ENCODE data around the gene ZNF764.

- TF ChIP-seq, protein P1, sequence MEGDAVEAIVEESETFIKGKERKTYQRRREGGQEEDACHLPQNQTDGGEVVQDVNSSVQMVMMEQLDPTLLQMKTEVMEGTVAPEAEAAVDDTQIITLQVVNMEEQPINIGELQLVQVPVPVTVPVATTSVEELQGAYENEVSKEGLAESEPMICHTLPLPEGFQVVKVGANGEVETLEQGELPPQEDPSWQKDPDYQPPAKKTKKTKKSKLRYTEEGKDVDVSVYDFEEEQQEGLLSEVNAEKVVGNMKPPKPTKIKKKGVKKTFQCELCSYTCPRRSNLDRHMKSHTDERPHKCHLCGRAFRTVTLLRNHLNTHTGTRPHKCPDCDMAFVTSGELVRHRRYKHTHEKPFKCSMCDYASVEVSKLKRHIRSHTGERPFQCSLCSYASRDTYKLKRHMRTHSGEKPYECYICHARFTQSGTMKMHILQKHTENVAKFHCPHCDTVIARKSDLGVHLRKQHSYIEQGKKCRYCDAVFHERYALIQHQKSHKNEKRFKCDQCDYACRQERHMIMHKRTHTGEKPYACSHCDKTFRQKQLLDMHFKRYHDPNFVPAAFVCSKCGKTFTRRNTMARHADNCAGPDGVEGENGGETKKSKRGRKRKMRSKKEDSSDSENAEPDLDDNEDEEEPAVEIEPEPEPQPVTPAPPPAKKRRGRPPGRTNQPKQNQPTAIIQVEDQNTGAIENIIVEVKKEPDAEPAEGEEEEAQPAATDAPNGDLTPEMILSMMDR (IDR thresholded peaks at IDR 0.05; ENCODE audit: insufficient read depth, low read length, poor library complexity, severe bottlenecking): no peak
- no peak for TF ChIP-seq EZH2phosphoT487 (conservative IDR thresholded peaks at IDR 0.05; ENCODE audit: low read length)
These were observed 45.8 kb upstream of the ZNF764 start for GRCh38 chr16:30603945-30604315.
